HS-5 (cell line): Measurements from ENCODE around the gene SCFD2.

Experiments used
- DNase-seq: peaks from one replicate; pipeline ENCODE4 v3.0.0-alpha.2; 2012; ENCODE audit warnings: low read depth

SCFD2 gene

DNA sequence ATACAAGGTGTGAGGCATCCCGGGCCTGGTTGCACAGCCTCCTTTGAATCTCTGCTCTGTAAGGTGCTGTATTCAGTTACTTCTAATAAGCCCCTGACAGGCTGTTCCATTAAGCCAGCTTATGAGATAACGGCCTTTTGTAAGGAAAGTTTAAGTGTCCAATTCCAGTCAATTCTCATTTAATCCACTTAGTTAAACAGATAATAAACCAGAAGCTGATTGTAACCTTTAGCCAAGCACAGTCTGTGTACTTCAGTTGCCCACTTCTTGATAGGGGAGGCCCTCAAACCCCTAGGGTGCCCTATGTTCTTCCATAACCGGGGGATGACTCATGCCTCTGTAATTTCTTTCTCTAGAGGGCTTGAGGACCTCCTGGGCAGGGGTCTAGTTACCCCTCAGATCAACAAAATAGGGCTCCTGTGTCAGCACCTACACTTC is 440.3 kb downstream of the SCFD2 start:
- no peak for DNase-seq

DNA sequence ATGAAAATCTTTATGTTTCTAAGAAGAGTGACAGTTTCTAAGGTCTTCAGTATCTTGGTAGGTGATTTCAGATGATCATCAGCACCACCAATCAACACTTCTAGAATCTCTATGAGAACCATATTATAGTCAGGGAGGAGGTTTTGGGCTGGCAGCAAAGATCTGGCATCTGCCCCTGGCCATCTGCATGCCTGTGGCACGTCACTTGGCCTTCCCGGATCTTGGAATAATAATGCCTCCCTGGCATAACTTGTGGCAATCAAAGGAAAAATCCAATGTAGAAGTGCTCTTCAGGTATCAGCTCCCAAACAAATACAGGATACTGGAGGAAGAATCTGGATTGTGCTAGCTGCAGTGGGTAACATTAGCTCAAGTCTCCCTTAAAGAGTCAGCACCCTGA is 446.4 kb downstream of the SCFD2 start:
- no peak for DNase-seq

DNA sequence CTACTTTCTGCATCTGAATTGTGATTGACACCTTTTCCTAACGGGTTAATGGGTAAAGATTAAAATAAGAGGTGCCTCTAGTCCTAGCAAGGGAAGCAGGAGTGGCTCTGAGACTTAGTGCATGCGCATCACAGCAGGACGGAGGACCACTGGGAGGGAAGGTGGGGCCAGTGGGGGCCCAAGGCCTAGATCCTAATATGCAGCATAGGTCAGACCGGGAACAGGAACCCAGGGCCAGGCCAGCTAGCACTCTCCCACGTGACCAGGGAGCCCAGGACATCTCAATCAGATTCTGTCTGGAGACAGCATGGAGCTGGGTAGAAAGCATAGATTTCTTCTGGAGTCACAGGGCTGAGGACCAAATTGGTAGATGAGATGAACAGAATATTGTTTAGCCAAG is 448.0 kb downstream of the SCFD2 start:
- no peak for DNase-seq

DNA sequence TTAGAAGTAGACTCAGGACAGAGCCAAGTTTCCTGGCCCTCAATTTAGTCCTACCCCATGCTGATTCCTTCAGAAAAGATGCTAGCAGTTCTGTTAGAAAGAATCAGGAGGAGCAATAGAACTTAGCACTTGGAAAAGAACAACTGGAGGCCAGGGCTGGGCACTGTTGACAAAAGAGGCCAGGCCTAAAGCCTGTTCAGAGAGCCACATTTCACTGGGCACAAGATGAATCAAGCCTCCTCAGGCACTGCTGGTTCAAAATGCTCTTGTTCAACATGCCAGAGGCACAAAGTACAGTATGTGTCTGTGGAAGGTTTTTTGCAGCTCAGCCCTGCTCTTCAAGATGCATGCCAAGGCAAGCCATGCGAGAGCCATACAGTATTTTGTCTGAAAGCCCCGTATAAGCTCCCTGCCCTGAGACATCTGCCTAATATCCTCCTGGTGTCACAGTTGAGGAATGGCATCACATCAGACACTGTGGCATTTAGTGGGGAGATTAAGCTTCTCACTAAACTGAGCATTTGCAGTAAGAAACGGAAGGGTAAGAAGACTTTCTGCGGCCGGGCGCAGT is 450.0 kb downstream of the SCFD2 start:
- DNase-seq, result no peak

DNA sequence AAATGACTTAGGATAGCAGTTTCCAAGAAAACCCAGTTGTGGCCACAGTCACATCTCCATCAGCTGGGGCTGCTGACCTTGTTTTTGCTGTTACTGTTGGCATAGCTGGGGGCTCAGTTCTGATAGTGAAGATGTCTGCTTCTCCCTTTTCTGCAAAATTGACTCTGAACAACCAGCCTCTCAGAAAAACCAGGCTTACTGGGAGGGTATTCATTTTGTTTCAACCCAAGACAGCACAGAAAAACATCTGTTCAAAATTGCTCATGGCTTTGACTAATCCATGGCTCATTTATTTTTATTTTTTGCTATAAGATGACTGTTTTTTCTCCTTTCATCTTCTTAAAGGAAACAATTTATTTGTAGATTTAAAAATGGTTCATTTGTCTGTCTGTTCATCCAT is 450.7 kb downstream of the SCFD2 start:
- no peak for DNase-seq

DNA sequence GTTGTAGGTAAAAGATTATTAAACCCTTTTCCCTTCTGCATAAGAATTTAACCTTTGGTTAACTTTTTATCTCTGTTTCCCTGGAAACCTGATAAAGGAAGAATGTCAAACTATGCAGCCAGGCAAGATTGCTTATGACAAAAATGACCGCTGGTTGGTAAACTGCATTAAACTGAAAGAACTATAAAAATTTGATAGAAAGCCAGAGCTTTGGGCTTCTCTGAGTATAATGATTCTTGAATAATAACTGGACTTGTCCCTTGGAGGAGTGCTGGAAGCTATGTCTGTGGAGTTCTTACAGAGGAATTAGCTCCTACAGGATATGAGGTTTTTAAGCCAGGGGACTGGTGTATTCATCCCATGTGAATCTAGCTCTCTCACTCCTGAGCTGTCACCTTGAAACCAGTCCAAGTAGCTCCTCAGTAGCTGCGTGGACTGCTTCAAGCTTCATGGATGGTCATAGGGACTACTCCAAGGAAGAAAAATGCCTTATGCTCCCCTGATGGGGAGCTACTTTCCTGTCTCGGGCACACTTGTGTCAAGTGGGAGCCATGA is 451.7 kb downstream of the SCFD2 start:
- no peak for DNase-seq

DNA sequence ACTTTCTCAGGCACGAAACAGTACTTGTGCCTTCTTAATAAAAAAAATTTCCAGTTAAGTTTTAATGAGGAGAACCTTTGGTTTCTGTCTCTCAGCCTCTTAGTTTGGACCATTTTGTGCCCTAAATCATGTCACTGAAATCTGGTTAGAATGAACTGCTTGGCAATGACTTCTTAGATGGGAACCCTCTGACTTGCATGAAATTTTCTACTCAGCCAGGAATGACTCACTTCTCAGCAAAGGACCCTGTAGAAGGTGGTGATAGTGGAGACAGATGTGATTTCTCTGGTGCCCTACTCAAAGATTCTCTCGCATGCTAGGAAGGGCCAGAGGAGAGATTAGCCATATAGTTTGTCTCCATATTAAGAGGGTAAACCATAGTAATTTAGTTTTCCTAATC is 453.3 kb downstream of the SCFD2 start:
- no peak for DNase-seq

DNA sequence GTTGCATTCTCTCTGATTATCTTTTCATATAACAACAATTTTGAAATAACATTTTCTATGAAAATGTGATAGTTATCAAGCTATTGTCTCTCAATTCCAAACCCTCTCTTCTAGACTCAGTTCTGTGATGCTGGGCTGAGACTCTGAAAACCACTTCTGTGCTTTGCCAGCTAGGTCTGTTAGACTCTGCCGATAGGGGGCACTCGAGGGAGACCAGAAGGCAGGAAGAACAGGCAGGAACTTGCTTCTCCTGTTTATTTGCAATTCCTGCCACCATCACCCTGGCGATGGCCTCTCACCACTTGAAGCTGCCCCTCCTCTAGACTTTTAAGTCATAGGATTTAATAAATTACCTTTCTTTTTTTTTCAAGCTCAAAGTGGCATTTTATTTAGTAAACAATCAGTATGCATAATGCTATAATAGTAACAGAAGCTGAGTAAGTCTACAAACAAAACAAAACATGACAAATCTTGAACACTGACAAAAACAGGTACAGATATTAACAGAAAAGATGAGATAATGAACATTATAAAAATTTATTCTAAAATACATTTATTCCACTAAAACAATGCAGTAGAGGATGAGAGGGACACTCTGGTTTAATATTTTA is 454.1 kb downstream of the SCFD2 start:
- DNase-seq, result no peak

DNA sequence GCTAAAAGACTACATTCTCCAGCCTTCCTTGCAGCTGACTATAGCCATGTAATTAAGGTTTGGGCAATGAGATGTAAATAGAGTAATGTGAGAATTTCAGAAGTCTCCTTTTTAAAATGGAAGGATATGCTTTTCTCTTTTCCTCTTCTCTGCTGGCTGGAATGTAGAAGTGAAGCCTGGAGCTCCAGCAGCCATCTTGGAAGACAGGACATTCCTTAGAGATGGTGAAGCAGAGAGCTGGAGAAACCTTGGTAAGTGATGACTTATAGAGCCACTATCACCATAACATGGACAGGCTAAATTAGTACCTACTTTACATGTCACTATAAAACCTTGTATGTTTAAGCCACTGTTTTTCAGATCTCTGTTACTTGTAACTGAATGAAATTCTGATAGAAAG is 455.7 kb downstream of the SCFD2 start:
- no peak for DNase-seq

DNA sequence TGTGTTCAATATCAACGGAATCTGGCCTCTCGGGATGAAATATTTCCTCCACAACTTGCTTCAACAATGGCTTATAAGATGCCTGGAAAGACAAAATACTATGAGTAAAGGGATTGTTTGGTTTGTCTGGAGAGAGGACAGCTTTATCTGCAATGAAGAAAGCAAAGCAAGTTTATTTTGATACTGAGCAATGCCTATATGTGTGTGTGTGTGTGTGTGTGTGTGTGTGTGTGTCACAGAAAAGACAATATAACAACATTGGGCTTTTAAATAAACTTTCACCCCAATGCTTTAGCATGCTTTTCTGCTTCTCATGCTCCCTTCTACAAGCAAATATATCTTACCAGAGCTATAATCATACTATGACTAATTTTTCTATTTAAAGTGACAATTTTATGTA is 458.4 kb downstream of the SCFD2 start:
- no peak for DNase-seq

DNA sequence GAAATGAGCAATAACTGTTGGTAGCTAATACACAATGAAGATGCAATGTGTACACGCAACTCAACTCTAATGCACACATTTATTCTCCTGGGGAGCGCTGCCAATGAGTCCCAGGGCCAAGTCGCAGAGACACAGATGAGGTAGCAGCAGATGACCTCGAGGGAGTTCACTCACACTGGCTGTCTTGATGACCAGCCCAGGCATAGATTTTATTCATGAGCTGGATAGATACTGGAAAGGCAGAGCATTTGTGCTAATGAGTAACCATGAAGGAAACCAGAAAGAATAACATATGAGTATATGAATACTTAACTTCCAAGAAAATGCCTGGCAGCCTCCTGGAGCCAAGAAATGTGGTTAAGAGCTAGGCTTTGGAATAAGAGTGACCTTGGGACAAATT is 461.4 kb downstream of the SCFD2 start:
- no peak for DNase-seq

DNA sequence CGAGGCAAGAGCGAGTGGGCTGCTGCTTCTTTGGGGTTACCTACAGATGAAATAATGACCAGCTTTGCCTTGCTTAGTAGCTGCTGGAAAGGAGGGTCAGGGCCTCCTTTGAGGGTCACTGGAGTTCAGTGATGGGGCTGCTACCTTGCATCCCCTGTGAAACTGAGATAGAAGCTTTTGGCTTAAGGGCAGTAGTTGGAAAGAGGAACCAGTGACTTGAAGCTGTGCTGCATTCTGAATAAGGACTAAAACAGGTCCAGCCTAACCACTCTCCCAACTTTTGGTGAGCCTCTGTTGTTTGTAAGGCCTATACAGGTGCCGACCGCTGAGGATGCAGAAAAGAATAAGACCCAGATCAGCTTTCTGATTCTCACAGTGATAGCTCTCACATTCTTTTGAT is 462.6 kb downstream of the SCFD2 start:
- no peak for DNase-seq

DNA sequence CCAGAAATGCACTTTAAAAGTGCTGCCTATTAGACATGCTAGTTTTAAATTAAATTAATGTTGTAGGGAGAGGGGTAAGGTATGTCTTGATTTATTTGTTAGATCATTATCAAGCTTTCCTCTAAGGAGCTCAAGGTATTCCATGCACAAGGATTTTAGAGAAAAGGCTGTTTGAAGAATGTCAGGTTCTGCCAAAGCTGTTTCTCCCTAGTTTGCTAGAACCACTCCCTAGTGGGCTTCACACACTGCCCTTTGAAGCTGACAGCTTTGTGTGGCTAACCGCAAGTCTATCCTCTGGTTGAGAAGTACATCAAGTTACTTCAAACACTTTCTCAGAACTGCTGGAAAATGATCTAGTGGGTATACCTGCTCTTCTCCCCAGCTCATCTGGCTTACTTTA is 471.4 kb downstream of the SCFD2 start:
- no peak for DNase-seq

DNA sequence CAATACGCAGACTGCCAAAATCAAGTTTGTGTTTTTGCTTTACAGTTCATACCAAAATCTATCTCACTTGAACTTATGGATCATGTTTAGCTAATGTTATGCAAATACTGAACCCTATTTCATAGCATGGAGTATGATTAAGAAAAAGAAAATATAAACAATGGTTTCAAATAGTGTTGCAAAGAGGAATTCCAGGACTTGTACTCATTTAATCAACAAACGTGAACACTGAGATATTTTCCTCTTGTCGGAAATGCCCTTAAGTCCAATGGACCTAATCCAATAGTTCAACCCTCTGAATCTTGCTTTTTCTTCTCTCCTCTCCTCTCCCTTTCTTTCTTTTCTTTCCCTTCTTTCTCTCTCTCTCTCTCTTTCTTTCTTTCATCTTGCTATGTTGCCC is 473.0 kb downstream of the SCFD2 start:
- DNase-seq, result no peak

DNA sequence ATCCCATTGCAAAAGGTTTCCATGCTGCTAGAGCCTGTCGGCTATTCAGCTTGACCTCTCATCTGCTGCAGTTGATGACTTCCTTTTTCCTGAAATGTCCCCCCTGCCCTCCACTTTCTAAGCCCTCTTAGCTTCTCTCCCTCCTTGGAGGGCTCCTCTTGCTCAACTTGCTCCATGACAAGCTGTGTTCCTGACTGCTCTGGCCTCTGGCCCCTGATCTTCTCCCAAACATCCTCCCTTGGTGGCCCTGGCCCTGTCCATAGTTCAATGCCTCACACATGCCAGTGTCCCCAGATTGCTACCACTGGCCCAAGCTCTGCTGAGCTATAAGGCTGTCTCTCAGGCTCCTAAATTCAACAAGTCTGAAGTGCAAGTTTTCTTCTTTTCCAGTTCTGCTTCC is 474.1 kb downstream of the SCFD2 start:
- no peak for DNase-seq

DNA sequence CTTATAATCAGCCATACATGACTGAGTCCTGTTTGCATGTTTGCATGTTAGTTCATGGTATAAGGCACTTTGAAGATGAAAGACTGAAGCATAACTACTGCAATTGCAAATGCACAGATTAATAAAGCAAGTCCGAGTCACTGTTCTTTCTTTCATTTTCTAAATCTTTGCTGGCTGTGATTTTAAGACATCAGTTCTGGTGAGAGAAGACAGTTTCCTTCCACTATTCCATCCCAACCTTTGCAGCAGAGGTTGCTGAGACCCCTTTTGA is 475.4 kb downstream of the SCFD2 start:
- no peak for DNase-seq

DNA sequence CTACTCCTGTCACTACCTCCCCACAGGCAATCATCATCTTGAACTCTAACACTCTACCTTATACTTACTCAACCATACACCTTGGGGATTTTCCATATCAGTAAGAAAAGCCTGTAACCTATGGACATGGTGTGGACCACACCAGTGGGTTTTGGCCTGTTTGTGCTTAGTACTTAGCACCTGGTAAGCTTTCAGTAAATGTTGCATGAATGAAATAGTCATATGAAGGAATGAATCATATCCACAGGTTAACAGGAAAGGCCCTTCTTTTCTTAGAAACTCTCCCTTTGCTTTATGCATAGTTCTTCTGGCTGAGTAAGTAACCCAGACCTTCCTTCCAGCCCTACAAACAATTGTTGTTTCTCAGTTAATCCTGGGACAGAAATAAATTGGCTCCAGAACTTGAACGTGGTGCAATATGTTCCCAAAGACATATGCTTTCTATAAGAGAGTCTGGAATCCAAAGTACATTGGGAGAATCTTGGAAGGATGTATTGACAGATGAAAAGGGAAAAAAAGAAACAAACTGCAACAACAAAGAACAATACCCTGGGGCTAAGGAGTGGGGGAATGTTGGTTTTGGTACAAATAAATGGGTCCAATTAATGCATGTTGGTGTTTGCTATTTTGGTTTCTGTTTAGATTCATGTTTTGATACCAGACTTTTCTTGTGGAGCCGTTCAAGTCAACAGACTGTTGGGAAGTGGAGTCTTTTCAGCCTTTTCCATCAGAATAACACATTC is 475.9 kb downstream of the SCFD2 start:
- DNase-seq, result no peak

DNA sequence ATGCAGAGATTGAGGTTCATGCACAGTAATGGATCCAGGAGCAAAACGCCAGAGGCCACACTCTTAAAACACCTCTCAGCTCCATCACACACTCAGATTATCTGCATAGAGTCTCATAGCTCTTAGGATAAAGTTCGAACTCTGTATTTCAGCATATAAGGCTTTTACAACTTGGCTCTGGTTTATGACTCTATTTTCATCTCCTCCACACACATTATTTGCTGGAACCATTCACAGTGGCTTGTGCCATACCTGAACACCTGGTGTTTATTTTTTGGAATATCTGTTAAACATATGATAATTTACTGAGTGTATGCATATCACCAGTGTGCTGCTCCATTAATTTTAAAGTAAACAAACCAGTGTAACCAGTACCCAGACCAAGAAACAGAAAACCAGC is 476.5 kb downstream of the SCFD2 start:
- DNase-seq, result no peak

DNA sequence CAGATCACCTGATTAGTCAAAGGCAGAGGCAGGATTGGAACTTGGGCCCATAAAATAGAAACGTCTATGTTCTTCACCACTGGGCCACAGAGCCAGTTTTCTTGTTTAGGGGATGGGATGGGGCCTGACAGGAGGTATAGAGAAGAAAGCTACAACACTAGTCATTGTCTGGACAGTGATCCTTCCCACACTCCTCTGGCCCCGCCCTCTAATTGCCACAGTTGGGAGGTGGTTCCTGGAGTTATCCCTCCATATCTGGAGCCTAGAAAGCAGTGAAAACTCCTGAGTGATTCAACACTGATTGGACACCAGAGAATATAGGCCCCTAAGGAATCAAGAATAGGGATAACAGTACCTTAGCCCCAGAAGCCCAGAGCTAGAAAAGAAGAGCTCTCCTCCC is 480.9 kb downstream of the SCFD2 start:
- no peak for DNase-seq

DNA sequence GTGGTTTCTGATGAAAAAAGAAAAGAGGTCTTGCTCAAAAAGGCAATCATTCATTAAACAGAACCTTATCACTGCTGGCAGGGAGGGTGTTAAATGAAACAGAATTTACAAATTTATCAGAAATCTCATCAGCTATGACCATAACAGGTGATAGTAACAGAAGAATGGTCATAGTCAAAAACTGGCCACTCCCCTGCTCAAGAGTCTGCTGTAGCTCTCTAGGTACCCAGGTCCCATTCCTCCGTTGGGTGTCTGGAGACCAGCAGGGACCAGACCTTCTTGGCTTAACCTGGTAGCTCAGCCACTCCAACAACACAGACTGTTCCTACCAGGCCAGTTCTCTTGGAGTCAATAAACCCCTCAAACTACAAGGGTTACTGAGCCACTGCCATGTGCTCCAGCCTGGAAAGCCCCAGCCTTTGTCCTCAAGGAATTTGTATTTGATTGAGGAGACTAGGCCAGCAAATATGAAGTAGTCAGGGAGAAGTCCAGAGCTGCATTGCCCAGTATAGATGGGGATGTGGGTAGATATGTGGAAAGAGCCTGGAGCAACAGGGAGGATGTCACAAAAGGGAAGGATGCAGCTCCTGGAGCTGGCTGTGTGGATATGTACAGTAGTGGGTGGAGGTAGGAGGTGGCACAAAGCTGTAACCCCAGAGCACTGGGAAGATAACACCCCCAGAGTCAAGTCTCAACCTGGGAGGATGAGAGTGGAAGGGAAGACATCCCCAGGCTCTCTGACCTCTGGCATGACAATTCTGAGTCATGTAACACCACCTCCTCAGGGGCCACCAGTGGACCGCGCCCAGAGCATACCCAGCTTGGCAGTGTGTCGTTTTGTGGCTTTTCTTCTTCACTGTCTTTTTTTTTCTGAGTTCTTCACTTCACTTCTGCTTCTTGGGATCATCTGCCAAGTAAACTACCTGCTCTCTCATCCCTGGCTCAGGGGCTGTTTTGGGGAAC is 481.9 kb downstream of the SCFD2 start:
- no peak for DNase-seq

DNA sequence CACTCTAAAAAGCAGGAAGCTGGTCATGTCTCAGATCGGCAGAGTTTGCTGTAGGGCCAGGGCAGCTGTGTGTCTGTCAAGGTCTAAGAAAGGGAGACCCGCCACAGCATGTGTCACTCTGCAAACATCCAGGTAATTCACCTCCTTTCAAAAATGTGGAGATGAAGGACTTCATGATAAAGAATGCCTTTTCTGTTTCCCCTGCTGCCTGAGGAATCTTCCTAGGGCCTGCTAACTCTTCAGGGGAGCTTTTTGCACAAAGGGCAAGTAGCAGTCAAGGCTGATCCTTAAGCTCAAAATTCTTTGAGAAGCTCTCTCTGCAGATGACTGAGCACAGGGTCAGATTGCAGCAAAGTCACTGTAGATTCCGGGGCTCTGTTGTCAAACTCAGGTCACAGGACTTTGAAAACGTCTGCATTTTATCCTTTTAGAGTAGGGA is 482.7 kb downstream of the SCFD2 start:
- DNase-seq, result no peak

DNA sequence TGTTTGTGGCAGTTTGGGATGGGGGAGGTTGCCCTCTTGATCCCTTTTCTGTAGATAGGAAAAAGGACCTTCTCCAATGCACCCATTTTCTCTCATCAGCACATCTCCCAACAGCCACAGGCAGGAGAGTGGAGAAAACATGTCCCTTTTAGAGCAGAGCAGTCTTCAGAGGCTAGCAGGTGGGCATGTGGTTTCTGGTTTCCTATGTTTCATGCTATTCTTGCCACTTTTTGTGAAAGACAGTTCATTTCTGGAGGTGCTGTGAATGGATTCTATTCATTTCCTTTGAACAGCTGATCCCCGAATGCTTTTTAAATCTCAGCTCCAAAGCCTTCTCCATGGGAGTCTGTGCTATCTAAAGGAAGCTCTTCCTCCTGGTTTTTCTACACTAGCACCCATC is 484.9 kb downstream of the SCFD2 start:
- DNase-seq, result no peak

DNA sequence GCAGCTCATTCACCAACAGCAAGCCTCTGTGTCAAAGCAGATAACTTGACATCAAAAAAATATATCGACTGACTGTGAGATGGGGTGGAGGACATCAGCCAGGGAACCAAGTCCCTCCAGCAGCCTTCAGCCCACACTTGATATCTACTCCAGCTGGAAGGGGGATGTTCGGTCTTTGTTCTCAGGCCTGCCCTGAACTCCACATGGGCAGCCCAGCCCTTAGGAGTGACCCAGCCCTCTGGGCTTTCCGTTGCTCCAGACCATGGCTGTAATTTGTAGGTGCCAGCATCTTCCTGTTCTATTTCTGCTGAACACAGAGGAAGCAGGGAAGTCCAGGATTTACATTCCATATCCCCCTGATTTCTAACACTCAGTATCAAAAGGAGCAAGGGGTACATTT is 486.4 kb downstream of the SCFD2 start:
- DNase-seq, result no peak
